Measurements from ENCODE around the gene NPFFR1.
"Not testable (repeated sequence)": the region's sequence is repeated elsewhere in the genome, so short reads cannot be mapped to it uniquely, and the experiment has no call there.

NPFFR1 gene

GRCh38 chr10:70254778-70255328, 29.0 kb downstream of the NPFFR1 start:
- DNase-seq, result no peak

GRCh38 chr10:70253878-70254765, 29.7 kb downstream of the NPFFR1 start:
- no peak for DNase-seq

- no peak for DNase-seq
Measured at GRCh38 chr10:70250961-70251680, 32.7 kb downstream of the NPFFR1 start.

DNA sequence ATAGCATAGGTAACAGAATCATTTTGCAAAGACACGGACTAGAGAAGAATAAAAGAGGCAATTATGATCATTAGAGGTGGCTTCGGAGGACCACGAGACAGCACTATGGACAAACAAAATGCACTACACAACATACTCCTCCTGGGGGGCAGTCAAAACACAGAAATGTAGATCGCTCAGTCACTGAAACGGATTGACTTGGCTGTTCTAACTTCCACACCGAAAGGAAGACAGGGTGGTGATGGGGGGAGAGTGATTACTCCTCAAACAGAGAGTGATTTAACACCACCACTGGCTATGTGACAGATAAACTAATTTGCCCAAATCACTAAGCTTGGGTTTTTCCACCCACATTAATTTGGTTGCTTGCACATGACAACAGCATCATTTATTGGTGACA, 36.4 kb downstream of the NPFFR1 start:
- DNase-seq, result no peak

GRCh38 chr10:70241081-70241480, 42.7 kb downstream of the NPFFR1 start:
- DNase-seq, result no peak

GRCh38 chr10:70239986-70240385, 43.8 kb downstream of the NPFFR1 start:
- not testable (repeated sequence) for DNase-seq

- DNase-seq, result not testable (repeated sequence)
Measured at GRCh38 chr10:70239077-70239976, 44.5 kb downstream of the NPFFR1 start.

DNA sequence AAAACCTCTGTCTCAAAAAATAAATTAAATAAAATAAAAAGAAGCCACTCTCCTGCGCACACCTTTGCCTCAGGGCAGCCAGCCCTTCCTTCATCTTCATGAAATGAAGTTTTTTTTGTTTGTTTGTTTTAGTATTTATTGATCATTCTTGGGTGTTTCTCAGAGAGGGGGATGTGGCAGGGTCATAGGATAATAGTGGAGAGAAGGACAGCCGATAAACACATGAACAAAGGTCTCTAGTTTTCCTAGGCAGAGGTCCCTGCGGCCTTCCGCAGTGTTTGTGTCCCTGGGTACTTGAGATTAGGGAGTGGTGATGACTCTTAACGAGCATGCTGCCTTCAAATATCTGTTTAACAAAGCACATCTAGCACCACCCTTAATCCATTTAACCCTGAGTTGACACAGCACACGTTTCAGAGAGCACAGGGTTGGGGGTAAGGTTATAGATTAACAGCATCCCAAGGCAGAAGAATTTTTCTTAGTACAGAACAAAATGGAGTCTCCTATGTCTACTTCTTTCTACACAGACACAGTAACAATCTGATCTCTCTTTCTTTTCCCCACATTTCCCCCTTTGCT, 45.8 kb downstream of the NPFFR1 start:
- DNase-seq, result not testable (repeated sequence)

DNA sequence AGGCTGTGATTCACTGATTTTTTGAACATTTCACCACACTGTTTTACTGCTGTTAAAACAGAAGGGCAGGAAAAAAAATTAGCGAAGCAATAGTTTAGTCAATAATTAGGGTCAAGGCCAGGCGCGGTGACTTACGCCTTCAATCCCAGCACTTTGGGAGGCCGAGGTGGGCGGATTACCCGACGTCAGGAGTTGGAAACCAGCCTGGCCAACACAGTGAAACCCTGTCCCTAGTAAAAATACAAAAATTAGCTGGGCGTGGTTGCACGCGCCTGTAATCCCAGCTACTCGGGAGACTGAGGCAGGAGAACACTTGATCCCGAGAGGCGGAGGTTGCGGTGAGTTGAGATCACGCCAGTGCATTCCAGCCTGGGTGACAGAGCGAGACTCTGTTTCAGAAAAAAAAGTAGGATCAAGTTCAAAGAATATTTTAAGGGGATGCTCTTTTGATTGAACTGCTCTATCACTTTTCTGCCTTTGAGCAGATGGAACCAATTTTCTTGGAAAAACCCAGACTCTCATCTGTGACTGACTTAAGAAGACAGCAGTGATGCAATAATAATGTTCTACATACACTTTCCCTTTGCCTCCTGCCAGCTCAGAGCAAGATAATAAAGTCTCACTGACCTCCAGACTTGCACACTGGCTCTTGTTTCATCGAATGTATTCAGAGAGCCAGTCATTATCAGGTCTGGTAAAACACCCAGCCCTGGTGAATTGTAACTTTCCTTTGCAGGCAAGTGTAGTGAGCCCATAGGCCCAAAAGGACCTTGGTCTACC, 48.9 kb downstream of the NPFFR1 start:
- peak; percentile 15 for DNase-seq

GRCh38 chr10:70233939-70234300, 49.9 kb downstream of the NPFFR1 start:
- DNase-seq, result no peak

DNA sequence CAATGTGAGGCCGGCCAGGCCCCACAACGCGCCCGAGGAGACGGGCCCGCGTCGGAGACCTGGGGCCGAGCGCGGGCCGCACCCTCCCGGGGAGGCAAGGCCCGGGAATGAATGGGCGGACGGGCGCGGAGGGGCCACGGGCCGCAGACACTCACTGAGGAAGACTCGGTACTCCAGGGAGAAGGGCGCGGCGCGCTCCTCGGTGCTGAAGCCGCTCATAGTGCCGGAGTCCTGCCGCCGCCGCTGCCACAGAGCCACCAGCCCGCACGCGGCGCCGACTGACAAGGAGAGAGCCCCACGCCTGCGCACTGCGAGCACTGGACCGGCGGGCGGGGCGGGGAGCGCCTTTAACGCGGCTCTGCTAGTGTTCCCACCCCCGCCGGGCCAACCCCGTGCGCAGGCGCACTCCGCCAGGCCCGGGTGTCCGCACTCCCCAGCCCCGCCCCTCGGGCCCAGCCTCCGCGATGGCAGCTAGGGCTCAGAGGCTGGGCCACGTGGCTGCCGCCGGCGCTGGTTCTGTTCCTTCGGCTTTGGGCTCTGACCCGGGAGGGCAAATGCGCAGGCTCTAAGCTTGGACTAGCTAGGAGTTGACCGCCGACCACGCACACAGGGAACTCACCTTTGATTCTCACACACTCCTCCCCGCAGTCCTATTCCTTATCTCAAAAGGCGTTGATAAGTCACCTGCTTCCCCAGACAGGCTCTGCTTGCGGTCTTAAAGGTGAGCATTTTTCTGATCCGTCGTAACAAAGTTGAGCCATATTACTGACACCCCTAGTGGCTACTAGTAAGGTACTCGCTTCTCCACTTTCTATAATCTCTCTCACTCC, 50.5 kb downstream of the NPFFR1 start, which contains the start of gene PPA1:
PPA1 (minus strand) TSS at position 321 of the 830 bp plus-strand sequence; CDS start at position 219, 102 bp downstream.
- peak; percentile 95 for DNase-seq

DNA sequence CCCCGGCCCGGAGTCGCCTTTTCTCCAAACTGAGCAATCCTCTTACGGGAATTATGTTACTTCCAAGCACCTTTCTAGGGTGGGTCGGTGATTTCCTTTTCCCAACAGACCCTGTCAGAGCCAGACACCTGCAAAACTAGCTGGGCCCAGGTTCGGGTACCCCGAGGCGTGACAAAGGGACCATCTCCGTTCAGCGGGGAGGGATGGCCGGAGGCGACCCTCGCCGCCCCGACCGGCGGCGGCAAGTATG, 51.0 kb downstream of the NPFFR1 start:
- no peak for DNase-seq

DNA sequence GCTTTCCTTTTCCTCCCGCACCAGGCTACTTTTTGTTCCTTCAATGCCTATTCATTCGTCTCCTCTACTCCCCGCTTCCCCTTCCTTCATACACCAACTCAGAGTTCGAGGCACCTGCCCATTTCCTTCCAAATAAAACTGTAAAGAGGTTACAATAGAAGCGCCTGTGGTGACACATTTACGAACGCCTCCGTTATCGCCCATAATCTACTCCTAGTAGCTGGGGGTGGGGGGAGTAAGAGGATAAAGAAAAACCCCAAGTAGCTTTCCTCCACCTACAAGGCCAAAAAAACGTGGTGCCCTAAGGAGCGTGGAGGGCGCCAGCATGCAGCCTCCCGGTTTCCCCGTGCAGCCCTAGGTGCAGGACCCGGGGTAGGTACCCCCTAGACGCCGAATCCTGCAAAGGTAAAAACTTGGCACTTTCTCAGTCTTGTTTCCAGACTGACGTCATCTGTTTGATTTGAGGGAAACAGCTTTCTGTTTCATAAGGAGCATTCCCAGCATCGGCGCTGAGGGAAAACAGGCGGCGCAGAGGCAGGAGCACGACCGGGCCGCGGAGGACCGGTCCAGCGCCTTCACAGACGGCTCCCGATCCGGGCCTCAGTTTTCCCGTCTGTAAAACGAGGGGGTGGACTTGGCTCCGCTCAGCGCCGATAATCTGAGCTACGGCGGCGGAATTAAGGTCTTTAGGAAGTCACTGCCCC, 51.5 kb downstream of the NPFFR1 start:
- DNase-seq, result peak; percentile 39

GRCh38 chr10:70228491-70228890, 55.3 kb downstream of the NPFFR1 start:
- DNase-seq, result no peak

DNA sequence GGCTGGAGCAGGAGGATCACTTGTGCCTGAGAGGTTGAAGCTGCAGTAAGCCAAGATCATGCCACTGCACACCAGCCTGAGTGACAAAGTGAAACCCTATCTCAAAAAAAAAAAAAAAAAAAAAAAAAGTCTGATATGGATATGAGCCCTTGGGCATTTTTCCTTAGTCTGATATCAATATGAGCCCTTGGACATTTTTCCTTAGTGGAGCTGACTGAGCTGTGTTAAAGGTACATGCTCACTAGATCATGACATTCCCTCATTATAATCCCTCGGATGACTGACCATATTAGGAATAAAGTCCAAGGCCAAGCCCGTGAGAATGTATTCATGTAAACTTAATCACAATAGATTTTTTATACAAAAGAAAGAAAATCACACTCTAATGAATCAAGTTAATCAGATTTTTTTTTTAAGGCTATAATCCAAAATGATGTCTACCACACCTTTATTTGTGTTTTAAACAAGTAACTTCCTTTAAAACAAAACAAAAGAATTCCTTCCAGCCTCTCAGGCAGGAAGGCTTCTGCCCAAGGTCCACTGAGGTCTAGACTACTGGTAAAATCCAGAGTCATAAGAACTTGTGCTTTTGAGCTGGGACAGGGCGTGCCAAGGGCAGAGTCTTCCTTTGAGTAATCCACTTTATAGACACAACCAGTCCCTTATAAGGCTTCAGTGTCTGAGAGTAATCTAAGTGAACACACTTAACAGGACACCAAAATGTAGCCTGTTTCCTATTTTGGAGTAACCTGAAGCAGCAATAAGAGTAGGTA, 56.1 kb downstream of the NPFFR1 start:
- DNase-seq, result no peak

DNA sequence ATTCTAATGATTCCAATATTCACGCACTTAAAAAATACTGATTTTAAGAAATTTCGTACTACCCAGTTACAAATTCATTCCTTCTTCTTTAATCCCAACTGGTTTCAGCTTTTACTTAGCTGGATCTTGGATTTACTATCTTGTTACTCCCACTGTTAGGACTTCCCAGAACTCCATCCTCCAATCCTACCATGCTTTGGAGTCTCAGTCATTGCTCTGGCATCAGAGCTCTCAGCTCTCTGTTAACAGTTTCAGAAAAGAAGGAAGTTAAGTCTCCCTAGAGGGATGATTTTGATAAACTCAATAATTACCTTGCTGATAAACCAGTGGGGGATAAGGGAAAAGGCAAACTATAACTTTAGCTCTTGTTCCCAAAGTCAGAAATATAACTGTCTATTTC, 60.1 kb downstream of the NPFFR1 start:
- DNase-seq, result no peak

GRCh38 chr10:70222811-70223447, 60.9 kb downstream of the NPFFR1 start:
- DNase-seq, result not testable (repeated sequence)

- DNase-seq, result no peak
Measured at GRCh38 chr10:70222340-70222794, 61.4 kb downstream of the NPFFR1 start.

- DNase-seq, result peak; percentile 11
Measured at GRCh38 chr10:70221030-70221429, 62.8 kb downstream of the NPFFR1 start.
